ENCODE results near the gene PTPRQ.

PTPRQ gene

DNA sequence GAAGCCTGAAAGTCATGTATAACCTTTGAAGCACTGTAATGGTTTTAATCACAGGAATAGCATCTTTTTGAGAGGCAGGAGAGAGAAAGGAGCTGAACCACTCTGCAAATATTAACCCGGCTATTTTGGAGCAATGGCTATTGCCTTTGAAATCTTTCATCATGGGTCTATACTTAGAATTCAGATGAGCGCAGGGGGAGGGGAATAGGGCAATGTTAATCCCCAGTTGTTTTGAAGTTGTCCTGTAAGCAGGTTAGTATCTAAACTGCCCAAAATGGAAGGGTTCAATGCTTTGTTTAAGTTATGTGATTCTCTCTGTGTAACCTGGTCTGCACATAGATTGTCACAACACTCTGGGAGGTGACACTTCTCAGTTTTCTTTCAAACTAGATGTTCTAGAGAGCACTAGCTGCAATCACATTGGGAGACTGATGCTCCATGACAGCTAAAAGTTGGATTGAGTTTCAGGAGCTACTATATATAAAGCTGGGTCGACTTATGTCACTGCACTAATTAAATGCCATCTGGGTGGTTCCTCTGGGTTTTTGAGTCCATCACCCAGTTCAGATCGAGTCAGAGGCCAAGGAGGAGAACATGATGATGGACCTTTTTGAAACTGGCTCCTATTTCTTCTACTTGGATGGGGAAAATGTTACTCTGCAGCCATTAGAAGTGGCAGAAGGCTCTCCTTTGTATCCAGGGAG lies 263.2 kb downstream of the PTPRQ start, which contains the start of gene MYF6:
MYF6 (plus strand) TSS at position 509 of the 704 bp plus-strand sequence; CDS start at position 595, 86 bp downstream.
- no peak for DNase-seq

DNA sequence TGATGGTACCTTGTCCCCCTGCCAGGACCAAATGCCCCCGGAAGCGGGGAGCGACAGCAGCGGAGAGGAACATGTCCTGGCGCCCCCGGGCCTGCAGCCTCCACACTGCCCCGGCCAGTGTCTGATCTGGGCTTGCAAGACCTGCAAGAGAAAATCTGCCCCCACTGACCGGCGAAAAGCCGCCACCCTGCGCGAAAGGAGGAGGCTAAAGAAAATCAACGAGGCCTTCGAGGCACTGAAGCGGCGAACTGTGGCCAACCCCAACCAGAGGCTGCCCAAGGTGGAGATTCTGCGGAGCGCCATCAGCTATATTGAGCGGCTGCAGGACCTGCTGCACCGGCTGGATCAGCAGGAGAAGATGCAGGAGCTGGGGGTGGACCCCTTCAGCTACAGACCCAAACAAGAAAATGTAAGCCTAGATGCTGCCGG lies 263.8 kb downstream of the PTPRQ start:
- DNase-seq = no peak

DNA sequence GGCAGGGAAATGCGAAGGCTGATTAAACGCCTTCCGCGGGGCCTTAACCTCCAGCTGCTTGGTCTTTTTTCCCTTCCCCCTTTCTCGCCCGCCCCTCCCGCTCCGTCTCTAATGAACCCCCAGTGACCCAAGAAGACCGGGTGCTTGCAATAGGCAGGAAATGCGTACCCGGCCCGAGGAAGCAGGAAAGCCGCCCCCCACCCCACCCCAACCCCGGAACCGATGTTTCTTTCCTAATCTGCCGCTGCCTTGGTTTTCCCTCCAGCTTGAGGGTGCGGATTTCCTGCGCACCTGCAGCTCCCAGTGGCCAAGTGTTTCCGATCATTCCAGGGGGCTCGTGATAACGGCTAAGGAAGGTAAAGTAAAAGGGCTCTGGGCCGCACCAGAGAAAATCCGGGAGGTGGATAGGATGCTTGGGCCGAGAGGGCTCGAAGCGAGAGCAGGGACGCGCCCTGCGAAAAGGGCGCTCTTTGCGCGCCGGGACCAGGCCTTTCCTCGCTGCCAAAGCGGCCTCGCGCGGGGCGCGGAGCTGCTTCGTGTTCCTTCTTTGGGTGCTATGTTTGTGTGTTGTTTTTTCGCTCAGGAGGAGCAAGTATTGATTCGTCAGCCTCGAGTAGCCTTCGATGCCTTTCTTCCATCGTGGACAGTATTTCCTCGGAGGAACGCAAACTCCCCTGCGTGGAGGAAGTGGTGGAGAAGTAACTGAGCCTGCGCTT lies 264.4 kb downstream of the PTPRQ start:
- no peak for DNase-seq

DNA sequence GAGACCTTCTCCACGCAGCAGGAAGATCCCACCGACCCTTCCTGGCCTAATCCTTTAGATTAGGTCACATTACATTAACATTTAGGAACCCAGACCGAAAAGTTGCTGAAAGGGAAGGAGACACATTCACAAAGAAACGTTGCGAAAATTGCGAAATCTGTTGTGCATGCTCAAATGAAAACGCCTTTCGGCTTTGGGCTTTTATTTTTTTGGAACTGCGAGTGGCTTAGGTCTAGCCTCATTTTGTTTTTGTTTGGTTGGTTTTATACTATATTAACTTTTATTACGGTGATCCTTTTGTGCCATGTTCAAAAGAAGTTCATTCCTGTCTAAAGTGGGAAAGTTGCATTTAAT lies 264.9 kb downstream of the PTPRQ start:
- DNase-seq = no peak

DNA sequence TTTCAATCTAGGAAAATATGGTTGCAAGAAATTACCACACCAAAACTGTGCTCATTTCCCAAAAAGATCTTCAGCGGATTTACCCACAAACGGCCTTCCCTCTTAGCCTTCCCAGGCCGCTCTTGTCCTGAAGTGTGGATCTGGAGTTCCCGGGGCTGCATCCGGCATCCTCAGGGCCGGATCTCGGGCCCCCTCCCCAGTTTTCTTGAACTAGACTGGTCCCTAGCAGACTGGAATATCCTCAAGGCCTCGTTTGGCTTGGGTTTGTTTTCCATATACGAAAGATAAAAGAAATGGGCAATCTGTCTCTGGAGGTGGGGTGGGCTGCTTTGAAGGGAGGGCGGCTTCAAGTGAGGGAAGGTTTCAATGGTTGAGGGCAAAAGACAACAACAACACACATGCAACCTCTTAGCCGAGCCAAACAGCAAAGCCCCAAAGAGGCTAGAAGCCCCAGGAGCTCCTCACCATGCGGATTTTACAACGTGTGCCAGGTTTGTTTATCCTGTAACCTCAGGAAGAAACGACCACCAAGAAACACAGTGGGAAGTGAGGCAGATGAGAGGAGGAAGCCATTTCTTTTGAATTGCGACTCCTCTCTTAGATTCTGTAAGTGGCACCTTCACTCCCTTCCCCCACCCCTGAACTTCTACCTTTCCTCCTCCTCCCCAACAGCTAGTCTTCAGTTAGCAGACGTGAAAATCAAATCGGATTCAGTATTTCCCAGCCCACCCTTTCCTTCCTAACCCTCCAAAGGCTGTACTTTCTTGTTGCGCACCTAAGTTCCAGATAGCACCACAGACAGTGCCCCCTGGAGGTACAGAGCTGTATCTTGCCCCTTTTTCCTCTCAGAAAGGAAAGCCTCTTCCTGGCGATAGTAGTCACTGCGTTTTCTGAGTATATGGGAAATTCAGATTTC lies 266.0 kb downstream of the PTPRQ start:
- no peak for DNase-seq

DNA sequence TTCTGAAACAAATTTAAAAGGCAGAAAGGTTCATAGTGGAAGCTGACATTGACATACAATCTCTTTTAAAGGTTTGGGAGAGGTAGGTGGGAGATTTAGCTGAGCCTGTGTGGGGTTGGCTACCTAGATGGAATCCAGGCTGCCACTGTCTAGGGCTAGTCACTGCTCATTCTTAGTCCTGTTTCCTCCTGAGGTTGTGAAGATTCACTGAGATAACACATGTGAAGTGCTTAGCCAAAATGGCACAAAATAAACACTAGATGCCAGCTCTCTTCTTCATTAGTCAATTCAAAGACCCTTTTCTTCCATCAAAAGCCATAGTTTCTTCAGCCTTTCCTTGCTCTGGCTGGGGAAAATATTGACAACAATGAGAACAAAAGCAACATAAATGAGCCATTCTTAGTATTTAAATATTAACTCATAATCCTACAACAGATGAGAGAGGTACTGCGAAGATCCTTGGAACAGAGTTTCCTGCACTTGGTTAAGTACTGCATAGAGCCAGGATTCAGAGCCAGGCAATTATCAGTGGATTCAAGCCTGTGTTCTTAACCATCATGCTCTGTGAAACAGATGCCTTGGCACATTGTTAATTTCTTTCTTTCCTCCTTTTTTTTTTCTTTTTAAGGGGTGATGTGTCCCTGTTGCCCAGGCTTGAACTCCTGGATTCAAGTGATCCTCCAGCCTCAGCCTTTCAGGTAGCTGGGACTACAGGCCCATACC lies 266.9 kb downstream of the PTPRQ start:
- DNase-seq = no peak

DNA sequence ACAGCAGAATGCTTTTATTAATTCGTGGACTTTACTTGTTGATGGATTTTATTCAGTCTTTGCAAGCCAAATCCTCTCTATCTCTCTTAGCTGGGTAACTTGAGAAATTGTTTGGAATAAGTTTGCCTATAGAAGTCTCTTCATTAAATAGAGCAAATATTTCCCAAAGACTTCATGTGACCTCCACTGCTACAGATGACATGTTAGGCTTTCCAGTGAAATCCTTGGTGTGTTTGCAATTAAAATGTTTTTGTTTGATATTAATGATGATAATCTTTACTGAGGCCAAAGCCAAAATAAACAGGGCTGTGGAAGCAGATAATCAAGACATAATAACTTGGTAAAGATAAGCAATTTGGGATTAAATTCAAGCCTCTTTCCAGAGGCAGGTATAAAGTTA lies 267.8 kb downstream of the PTPRQ start:
- DNase-seq = no peak

DNA sequence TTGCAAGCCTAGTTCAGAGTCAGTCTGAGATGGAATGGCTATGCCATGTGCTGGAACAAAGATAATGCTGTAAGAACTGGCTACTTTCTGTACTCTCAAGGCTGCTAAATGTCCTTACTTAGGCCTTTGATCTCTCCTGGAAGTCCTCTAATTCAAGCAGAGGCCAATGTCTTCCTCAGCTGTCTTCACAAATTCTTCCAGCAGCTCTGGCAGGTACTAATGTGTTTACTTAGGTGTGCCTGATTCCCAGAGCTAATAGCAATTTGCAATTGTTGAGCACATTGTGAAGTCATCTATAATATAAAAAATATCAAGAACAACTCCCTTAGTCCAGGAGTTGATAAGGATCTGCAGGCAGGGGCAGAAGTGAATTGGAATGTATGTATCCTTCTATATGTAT lies 268.8 kb downstream of the PTPRQ start:
- DNase-seq = no peak

DNA sequence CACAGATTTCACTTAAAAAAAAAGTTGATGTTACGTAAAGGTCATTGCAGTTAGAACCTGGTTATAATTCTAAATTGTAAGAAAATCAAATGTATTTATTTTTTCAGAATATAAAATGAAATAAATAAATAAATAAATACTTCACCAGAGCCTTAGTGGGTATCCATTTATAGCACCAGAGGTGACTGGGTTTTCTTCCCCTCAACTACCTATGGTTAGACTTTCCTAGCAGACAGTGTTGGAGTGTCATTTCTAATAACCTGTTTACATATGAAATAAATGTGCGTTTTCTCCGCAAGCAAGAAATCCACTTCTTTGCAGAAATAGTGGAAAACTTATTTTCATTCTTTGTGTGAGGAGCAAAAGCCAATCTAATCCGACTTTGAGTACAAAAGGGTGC lies 269.4 kb downstream of the PTPRQ start:
- no peak for DNase-seq

DNA sequence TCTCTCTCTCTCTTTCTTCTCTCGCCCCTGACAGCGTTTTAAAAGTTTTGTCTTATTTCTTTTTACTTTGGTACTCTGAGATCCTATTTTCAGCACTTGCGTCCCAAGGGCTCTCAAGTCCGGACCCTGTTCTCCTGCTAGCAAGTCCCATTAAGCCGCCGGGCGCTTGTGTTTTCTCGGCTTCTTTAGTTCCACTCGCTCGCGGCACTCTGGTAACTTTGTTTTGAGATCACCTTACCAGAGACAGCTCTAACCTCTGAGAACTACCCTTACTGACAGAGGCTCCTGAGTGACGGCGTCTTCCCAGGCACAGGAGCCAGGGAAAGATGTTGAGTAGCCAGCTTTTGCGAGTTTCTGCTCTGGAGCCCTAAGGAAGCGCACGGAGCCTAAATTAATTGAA lies 270.0 kb downstream of the PTPRQ start:
- DNase-seq = no peak

DNA sequence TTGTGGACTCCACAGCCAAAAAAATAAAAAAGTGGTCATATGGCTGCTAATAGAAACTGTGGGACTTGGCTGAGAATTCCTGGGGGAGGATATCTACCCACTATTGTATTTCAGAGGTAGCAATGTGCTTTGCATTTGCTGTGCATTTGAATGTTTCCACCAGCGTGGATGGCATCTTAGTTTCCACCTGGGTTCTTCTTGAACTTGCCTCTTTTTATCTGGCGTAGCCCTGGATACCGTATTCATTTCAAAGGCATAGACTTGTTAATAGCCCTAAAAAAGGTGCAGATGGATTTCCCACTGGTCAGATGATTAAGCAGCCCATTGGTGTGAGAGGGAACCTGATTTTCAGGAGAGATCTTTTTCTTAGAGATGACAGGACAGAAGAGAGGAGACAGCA lies 270.8 kb downstream of the PTPRQ start:
- no peak for DNase-seq

DNA sequence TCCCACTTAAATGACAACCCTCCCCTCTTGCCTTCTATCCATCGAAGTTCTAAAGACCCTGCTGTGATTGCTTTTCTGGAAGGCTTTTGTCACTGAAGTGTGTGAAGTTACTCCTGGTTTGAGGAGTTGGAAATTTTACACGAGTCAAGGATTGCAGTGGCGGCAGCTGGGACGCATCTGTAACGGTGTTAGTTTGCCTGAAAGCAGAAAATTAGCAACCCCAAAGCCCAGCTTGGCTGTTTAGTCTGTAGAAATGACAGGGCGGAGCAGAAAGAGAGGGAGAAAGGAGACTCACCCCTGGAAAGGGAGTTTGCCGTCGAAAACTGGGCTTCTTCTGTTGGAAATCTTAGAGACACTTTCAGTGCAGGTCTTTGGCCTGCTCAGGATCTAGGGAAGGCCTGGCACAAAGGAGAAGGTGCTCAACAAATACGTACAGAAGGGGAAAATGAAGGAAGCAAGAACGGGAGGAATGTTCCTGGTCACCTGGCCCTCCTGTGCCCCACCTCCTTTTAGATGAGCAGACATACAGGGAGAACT lies 271.7 kb downstream of the PTPRQ start:
- DNase-seq = no peak

DNA sequence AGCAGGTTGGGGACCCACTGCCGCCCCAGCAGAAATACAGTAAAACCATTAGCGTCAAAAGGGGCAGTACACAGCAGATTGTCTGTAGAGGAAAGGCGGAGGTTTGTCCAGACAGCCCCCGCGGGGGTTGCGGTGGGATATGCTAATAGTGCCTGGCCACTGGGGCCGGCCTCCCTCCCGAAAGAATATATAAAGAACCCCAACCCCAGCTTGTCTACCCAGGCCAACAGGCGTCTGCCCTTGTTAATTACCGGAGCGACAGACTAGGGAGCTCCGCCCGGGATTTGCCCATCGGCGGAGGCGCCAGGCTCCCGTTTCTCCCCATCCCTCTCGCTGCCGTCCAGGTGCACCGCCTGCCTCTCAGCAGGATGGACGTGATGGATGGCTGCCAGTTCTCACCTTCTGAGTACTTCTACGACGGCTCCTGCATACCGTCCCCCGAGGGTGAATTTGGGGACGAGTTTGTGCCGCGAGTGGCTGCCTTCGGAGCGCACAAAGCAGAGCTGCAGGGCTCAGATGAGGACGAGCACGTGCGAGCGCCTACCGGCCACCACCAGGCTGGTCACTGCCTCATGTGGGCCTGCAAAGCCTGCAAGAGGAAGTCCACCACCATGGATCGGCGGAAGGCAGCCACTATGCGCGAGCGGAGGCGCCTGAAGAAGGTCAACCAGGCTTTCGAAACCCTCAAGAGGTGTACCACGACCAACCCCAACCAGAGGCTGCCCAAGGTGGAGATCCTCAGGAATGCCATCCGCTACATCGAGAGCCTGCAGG lies 272.8 kb downstream of the PTPRQ start, which contains the start of gene MYF5:
MYF5 (plus strand) TSS at position 217 of the 774 bp plus-strand sequence; CDS start at position 369, 152 bp downstream.
- no peak for DNase-seq

DNA sequence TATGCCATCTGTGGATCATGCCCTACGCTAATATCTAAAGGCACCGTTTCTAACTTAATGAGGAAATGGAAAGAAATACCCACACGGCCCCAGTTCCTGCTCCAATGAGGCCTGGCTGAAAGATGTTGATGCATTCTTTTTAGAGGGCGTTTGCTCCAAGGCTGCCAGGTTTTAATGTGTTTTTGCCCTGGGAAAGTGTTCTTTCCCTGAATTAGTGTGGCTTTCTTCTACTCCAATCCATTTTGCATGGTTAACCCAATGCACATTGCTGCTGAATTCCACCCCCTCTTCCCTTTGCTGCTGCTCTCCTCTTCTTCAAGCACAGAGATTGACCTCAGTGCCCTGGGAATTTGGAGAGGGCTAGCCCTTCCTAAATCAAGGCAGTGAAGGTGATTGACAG lies 273.8 kb downstream of the PTPRQ start:
- no peak for DNase-seq

DNA sequence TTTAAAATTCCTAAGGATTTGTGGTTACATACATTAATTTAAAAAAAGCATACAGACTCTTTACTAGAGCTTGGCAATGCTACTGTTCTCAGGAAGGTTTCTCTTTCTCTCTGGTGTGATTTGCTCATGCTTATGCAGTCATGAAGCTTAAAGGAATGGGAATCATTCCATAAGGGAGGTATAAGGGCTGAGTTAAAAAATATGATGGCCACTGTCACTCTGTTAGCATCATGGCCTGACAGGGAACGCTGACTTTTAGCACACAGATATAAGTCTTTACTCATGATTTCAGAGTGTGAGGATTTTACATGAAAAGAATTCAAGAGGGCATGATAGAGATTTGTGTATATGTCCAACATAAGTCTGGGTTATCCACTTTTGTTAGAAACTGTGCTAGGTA lies 276.5 kb downstream of the PTPRQ start:
- DNase-seq = no peak

DNA sequence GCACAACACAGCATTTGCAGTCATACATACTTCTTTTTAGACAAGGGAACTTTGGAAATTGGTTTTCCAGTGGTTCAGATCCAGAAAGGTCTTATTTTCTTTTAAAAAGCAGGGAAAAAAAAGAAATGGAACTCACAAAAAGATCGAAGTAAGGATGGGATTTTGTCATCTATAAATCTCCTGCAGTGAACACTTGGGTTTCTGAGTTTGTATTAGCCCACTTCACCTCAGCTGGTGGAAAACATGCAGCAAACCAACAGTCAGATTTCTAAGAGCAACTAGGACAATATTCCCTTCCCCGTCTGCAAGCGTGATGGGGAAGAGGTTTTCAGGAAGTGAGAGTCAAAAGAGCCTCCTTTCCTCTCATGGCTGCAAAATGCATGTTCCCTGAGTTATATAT lies 277.3 kb downstream of the PTPRQ start:
- DNase-seq = no peak

Data from NCI-H2029 (cell line).